Keratinocyte (primary cell): Measurements from ENCODE around the gene TMEM219. TPM values are rescaled to one million over a fixed set of nuclear protein-coding genes. Genes with fewer than 3 reads are reported as not detected.
"Not testable (repeated sequence)": the region's sequence is repeated elsewhere in the genome, so short reads cannot be mapped to it uniquely, and the experiment has no call there.

Experiments
- DNase-seq: peaks from one replicate; pipeline ENCODE4 v3.0.0-alpha.2; 2011; ENCODE audit warnings: low read depth, missing footprints, low spot score
- FAIRE-seq: peaks from 2 replicates; lab custom pipeline; 2011; peaks lifted over from hg19 to GRCh38; lab: Jason Lieb, UNC
- H2AFZ ChIP-seq: 2 replicates; pipeline ENCODE4 v1.6.0; 2012; ENCODE audit warnings: low read length, control low read depth, inconsistent platforms; ENCODE audit not compliant: control insufficient read depth
- H3K27ac ChIP-seq: 2 replicates; pipeline ENCODE4 v1.5.1; 2011; ENCODE audit warnings: low read length; ENCODE audit not compliant: control insufficient read depth, insufficient read depth
- H3K27me3 ChIP-seq: 3 replicates; pipeline ENCODE4 v1.6.0; 2011; ENCODE audit warnings: low read length; ENCODE audit not compliant: control insufficient read depth, insufficient read depth; ENCODE audit errors: extremely low read depth
- H3K36me3 ChIP-seq, 2 experiments: 2 replicates in 1 of 2; 3 replicates in 1 of 2; pipeline ENCODE4 v1.5.1; 2011; ENCODE audit warnings: low read length in 2 of 2, mild to moderate bottlenecking in 1 of 2; ENCODE audit not compliant: control insufficient read depth in 2 of 2, insufficient read depth in 2 of 2; ENCODE audit errors: extremely low read depth in 1 of 2
- H3K4me1 ChIP-seq: 3 replicates; pipeline ENCODE4 v1.5.1; 2011; ENCODE audit warnings: low read length; ENCODE audit not compliant: control insufficient read depth, insufficient read depth; ENCODE audit errors: extremely low read depth
- H3K4me2 ChIP-seq: 3 replicates; pipeline ENCODE4 v1.6.0; 2011; ENCODE audit warnings: low read depth, low read length; ENCODE audit not compliant: control insufficient read depth, insufficient read depth; ENCODE audit errors: extremely low read depth
- H3K4me3 ChIP-seq, 3 experiments: fragments of 200-600 bp in 1 of 3; sonication (generic) in 1 of 3; 2 replicates in 2 of 3; 3 replicates in 1 of 3; pipeline ENCODE4 v1.5.1; 2011 to 2016; ENCODE audit warnings: low read length in 3 of 3, mild to moderate bottlenecking in 3 of 3, control low read depth in 2 of 3, inconsistent platforms in 1 of 3, low read depth in 1 of 3, mixed read lengths in 1 of 3, mixed run types in 1 of 3, moderate library complexity in 1 of 3; ENCODE audit not compliant: control insufficient read depth in 2 of 3, insufficient read depth in 2 of 3; ENCODE audit errors: extremely low read depth in 1 of 3
- H3K79me2 ChIP-seq: 2 replicates; pipeline ENCODE4 v1.6.0; 2012; ENCODE audit warnings: low read length; ENCODE audit not compliant: control insufficient read depth, insufficient read depth
- H3K9ac ChIP-seq: 3 replicates; pipeline ENCODE4 v1.6.0; 2011; ENCODE audit warnings: low read length; ENCODE audit not compliant: control insufficient read depth, insufficient read depth; ENCODE audit errors: extremely low read depth
- H3K9me1 ChIP-seq: 3 replicates; pipeline ENCODE4 v1.6.0; 2011; ENCODE audit warnings: low read length; ENCODE audit not compliant: control insufficient read depth, insufficient read depth; ENCODE audit errors: extremely low read depth
- H3K9me3 ChIP-seq: 2 replicates; pipeline ENCODE4 v1.5.1; 2012; ENCODE audit warnings: low read depth, low read length; ENCODE audit not compliant: control insufficient read depth
- H4K20me1 ChIP-seq: 3 replicates; pipeline ENCODE4 v1.6.0; 2011; ENCODE audit warnings: low read length; ENCODE audit not compliant: control insufficient read depth, insufficient read depth; ENCODE audit errors: extremely low read depth
- CTCF ChIP-seq, 3 experiments: IDR thresholded peaks in 1 of 3; conservative IDR thresholded peaks in 1 of 3; optimal IDR thresholded peaks in 1 of 3; 2 replicates in 2 of 3; 3 replicates in 1 of 3; pipeline versions ENCODE3 to v1.5.1; 2011; ENCODE audit warnings: low read length in 3 of 3, mild to moderate bottlenecking in 3 of 3, moderate library complexity in 2 of 3, control low read depth in 1 of 3, inconsistent platforms in 1 of 3; ENCODE audit not compliant: insufficient read depth in 2 of 3; ENCODE audit errors: extremely low read depth in 1 of 3
- EZH2 ChIP-seq: IDR thresholded peaks from one replicate; pipeline ENCODE4 v1.6.1; 2012; ENCODE audit warnings: inconsistent platforms, mild to moderate bottlenecking, low read length, moderate library complexity
- dilution Hi-C: fragments of 300-500 bp; cut with MboI; formaldehyde crosslinking; loops from one replicate; pipeline ENCODE4 v1.7.0; 2020; ENCODE audit warnings: low sequenced_read_pairs; ENCODE audit not compliant: extremely low pct_ligation_motif_present
- polyA plus RNA-seq, 5 experiments: library from polyadenylated mRNA; depleted of rRNA in 3 of 5; stranded (reverse) in 3 of 5; stranded (forward) in 1 of 5; unstranded in 1 of 5; fragments of >200 nt; gene quantifications; 1 replicate in 1 of 5; 2 replicates in 3 of 5; 3 replicates in 1 of 5; pipeline versions ENCODE4 v1.2.1 to v1.2.3, GENCODE V29; 2011 to 2012; ENCODE audit warnings: missing spikeins in 2 of 5, low read depth in 1 of 5, low replicate concordance in 1 of 5

Gene TMEM219
- polyA plus RNA-seq, 1 donor (not counting 4 experiments of a cell fraction or from before 2014, with no cell fraction given), result 48.5 TPM

GRCh38 chr16:29927070-29927905 lies 34.6 kb upstream of the TMEM219 start:
- dilution Hi-C loops, result no loop called here
- no peak for DNase-seq
- Histone ChIP-seq H3K27ac (peak overlapping the region; percentile 65), H4K20me1 (peaks cover 4% of the 10 kb centered on the region), H3K27me3 (no peaks in the 10 kb centered on the region), H3K36me3 (peaks cover 5 to 10% of the 10 kb centered on the region in 2 experiments), H3K4me1 (peaks cover 14% of the 10 kb centered on the region), H3K79me2 (peaks cover 19% of the 10 kb centered on the region), H3K4me2 (peak overlapping the region; percentile 93), H3K9ac (peak overlapping the region; percentile 80), H3K9me1 (no peaks in the 10 kb centered on the region), H3K9me3 (no peaks in the 10 kb centered on the region), H3K4me3 (peak overlapping the region in 2 of 3 experiments; percentile 81 to 86), H2AFZ (peak overlapping the region; percentile 97)
- no peak for FAIRE-seq
- no peak for TF ChIP-seq CTCF (optimal IDR thresholded peaks at IDR 0.05 in 1 of 3, IDR thresholded peaks at IDR 0.05 in 1 of 3, conservative IDR thresholded peaks at IDR 0.05 in 1 of 3; ENCODE audit: extremely low read depth in 1 of 3, insufficient read depth in 2 of 3, low read length in 3 of 3)
- no peak for TF ChIP-seq EZH2

GRCh38 chr16:29931750-29932149 lies 30.1 kb upstream of the TMEM219 start:
- H4K20me1 ChIP-seq, H3K27ac ChIP-seq, DNase-seq, H3K9me1 ChIP-seq, FAIRE-seq, H3K4me1 ChIP-seq, H2AFZ ChIP-seq, H3K9me3 ChIP-seq, H3K4me2 ChIP-seq, H3K27me3 ChIP-seq, H3K36me3 ChIP-seq, dilution Hi-C loops, H3K4me3 ChIP-seq, H3K9ac ChIP-seq, H3K79me2 ChIP-seq: not testable (repeated sequence)
